ENCODE measurements around the gene NUF2.

DNA sequence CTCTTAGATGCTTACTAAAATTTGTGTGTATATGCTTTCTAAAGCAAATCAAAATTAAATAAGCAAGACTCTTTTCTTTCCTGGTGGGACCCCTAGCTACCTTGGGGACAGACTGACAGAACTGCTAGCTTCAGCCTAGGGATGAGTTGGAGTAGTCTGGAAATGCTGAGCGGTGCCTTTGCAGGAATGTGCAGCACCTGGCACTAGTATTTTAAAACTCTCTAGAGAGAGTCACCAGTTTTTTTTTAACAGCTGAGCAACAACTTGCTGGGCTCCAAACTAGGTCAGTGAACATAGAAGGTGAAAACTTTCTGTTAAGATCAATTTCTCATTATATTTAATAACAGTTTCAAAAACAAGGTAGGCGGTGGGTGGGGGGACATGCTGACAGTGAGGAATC, 56.8 kb downstream of the NUF2 start:
- TF ChIP-seq CTCF (IDR thresholded peaks at IDR 0.05) (no peak), EZH2 (IDR thresholded peaks at IDR 0.05; ENCODE audit: borderline replicate concordance, insufficient read depth, low read depth, low read length, poor library complexity, severe bottlenecking) (no peak)
